ENCODE data around the gene CYP2S1.

The CYP2S1 gene

DNA sequence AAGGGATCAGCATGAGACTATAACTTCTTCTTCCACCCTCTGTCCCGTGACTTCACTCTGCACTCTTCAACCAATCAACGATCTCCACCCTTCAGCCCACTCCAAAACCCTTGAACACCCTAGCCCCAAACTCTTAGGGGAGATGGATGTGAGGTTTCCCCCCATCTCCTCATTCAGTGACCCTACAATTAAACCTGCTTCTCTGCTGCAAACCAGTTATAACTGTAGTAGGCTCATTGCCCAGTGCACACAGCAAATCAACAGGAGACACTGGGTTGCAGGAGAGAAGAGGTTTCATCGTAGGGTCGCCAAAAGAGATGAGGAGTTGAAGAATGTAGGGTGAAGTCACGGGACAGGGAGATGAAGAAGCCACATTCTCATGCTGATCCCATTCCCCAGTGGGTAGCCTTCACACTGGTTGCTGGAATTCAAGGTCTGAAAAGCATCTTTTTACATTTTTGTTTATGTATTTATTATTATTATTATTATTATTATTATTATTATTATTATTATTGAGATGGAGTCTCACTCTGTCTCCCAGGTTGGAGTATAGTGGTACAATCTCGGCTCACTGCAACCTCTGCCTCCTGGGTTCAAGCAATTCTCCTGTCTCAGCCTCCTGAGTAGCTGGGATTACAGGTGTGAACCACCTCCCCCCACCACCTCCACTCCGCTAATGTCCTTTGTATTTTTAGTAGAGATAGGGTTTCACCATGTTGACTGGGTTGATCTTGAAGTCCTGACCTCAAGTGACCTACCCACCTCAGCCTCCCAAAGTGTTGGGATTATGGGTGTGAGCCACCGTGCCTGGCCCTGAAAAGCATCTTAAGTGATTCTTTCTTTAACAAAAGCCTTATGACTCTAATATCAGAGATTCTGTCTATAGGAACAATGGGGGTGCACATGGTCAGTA is 5.8 kb upstream of the CYP2S1 start:
- no peak overlapping the region for H3K27ac ChIP-seq
- no peak for TF ChIP-seq CTCF (conservative IDR thresholded peaks at IDR 0.05)

DNA sequence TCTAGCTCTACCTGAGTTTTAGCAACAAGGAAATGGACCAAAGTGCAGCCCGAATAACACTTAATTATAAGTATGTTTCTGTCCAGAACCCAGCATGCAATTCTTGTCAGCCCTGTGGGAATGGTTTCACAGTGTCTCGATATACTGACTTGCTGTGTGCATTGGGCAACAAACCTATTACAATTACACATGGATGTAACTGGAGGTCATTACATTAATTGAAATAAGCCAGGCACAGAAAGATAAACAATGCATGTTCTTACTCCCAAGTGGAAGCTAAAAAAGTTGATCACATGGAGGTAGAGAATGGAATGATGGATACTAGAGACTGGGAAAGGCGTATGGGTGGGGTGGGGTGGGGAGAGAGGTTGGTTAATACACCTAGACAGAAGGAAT is 5.1 kb upstream of the CYP2S1 start:
- H3K27ac ChIP-seq, result no peak overlapping the region
- TF ChIP-seq CTCF (conservative IDR thresholded peaks at IDR 0.05), result no peak

GRCh38 chr19:41189425-41190065 is 3.5 kb upstream of the CYP2S1 start:
- no peak overlapping the region for H3K27ac ChIP-seq
- TF ChIP-seq CTCF (conservative IDR thresholded peaks at IDR 0.05), result no peak

DNA sequence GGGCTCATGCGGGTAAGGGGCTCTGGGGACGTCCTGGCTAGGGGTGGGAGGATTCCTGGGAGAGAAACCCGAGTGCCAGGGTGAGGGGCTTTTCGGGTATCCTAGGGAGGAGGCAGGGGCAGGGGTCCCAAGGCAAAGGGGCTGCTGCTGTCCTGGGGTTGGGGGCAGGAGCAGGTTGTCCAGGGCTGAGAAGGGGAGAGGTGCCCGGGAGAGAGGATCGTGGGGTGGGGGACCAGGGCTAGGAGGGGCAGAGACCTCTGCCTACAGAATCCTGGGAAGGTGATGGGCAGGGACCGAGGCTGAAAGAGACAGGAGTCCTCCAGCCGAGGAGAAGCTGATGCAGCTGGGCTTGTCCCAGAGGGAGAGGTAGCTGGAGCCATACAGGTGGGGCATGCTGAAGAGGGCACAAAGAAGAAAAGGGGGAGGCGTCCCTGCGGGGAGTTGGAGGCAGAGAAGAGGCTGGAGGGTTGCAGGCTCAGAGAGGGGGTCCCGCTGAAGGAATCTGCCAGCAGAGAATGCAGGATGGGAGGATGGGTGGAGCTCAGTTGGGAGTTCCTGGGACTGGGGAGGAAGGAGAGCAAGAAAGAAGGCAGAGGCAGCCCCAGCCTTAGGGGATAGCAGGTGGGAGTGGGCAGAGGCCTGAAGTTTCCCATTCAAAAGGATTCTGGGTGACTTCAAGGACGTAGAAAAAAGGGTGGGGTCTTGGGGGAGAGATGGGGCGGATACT is 574 bp downstream of the CYP2S1 start:
- no peak overlapping the region for H3K27ac ChIP-seq
- TF ChIP-seq CTCF (conservative IDR thresholded peaks at IDR 0.05), result no peak

- TF ChIP-seq CTCF (conservative IDR thresholded peaks at IDR 0.05), result no peak
- H3K27ac ChIP-seq, result no peak overlapping the region
Measured at GRCh38 chr19:41194157-41194552, 1.1 kb downstream of the CYP2S1 start.

DNA sequence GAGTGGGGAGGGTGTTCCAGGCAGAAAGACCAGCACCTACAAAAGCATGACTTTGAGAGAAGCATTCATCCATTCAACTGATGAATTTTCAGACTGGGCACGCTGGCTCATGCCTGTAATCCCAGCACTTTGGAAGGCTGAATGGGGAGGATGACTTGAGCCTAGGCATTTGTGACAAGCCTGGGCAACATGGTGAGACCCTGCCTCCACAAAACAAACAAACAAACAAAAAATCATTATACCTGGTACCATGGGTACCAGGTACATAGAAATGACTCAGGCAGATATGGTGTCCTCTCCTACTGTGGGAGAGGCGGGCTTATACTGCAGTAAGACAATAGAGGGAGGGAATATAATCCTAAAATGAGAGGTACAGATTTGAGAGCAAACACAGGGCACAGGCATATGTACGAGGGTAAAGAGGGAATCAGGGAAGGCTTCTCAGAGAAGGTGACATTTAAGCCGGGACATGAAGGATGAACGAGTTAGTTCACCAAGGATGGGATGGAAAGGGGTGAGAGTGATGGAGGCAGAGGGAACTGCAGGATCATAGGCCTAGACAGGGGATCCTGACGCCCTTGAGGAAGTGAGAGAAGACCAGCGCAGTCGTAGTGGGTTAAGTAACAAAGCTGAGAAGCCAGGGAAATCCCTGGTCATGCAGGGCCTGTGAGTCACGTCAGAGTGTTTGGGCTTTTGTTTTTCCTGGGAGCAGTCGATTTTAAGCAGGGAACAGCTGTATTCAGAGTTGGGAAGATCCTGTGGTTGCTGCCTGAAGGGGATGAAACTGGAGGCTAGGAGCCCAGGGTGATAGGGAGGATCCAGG is 2.9 kb downstream of the CYP2S1 start:
- no peak for TF ChIP-seq CTCF (conservative IDR thresholded peaks at IDR 0.05)
- no peak overlapping the region for H3K27ac ChIP-seq

All from VCaP (cell line).